Hematopoietic multipotent progenitor cell treated with erythropoietin and hydrocortisone succinate and interleukin-3 and kit ligand, for 15 days (in vitro differentiated cells): Measurements from ENCODE around the gene PCDHB2.
"Not testable (repeated sequence)": the region's sequence is repeated elsewhere in the genome, so short reads cannot be mapped to it uniquely, and the experiment has no call there.

Experiments
- DNase-seq: peaks from one replicate; pipeline ENCODE4 v3.0.0-alpha.2; 2015; ENCODE audit warnings: low spot score

The PCDHB2 gene

DNA sequence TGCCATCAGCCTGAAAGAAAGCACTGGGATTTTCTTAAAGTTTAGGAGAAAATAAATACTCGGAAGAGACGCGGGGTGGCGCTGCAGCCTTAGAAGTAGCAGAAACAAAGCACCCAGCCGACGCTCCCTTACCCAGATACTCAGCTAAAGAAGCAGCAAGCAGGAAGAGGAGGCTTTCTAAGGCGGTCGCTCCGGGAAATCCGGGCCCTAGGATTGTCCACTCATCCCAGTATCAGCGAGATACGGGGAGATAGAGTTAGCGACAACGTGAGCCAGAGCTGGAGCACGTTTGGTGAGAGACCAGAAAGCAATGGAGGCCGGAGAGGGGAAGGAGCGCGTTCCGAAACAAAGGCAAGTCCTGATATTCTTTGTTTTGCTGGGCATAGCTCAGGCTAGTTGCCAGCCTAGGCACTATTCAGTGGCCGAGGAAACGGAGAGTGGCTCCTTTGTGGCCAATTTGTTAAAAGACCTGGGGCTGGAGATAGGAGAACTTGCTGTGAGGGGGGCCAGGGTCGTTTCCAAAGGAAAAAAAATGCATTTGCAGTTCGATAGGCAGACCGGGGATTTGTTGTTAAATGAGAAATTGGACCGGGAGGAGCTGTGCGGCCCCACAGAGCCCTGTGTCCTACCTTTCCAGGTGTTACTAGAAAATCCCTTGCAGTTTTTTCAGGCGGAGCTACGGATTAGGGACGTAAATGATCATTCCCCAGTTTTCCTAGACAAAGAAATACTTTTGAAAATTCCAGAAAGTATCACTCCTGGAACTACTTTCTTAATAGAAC lies at the start of gene PCDHB2:
Gene PCDHB2 (plus strand): TSS at position 135 of the 782 bp plus-strand sequence. CDS start 176 bp downstream, at position 311.
- DNase-seq: no peak

DNA sequence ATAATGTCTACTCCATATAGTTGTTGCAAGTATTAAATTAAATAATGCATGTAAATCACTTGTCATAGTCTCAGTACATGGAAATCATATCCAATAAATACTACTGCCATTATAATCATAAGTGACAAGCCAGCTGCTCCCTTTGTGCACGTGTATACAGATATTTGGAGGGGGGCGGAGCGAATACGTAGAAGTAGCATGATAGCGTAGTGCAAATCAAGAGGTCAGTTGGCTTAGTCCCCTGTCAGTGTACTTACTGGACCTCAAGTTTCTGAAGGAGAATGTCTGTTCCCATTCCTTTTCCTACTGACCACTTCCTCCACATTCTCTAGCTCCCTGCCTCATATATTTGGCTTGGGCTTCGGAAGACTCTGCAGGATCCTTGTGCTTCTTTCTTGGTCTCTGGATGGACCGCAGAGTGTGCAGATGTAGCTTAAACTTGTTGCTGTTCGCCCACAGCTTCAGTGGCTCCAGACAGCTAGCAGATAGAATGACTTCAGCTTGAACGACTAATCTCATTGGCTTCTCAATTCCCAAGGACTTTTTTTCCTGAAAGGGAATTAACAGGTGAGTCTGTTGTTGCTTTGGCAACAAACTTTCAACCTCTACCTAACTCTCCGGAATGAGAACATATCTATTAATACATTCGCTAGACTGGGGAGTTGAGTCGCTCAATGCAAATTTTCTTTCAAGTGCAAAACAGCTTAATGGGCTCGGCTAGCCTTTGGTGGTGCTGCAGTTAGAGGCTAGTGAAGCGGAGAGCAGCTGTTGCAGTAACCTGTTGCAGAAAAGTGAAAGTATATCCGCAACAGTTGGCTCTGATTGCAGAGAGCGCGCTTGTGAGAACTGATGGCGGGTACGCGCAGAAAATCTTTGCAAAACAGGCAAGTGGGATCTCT lies 43.5 kb upstream of the PCDHB2 start, which contains the start of gene PCDHB1:
Gene PCDHB1 (plus strand): TSS at position 753 of the 899 bp plus-strand sequence. CDS start 97 bp downstream, at position 850.
- DNase-seq: no peak

DNA sequence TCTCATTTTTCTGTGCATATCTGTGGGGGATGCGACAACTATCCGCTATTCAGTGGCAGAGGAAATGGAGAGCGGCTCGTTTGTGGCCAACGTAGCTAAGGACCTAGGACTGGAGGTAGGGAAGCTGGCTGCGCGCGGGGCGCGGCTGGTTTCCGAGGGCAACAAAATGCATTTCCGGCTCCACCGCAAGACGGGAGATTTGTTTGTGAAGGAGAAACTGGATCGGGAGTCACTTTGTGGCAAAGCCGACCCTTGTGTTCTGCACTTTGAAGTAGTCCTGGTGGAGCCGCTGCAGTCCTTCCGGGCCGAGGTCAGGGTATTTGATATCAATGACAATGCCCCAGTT lies 42.9 kb upstream of the PCDHB2 start:
- DNase-seq: no peak

DNA sequence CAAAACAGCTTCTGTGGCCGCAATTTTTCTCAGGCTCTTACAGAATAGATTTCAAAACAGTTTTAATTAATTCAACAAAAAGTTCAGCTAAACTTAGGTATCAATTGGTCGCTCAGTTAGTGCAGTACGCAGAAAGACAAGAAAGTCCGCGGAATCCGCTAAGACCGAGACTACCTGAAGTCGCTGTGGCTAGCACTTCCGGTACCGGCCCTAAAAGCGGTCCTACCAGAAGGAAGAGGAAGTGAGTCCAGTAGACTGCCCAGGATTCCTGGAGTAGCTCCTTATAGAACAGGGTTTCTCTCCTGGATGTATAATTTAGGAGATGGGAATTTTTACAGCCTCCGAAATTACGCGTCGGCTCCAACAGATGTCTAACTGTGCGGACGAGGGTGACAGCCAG lies 16.6 kb upstream of the PCDHB2 start:
- no peak for DNase-seq

DNA sequence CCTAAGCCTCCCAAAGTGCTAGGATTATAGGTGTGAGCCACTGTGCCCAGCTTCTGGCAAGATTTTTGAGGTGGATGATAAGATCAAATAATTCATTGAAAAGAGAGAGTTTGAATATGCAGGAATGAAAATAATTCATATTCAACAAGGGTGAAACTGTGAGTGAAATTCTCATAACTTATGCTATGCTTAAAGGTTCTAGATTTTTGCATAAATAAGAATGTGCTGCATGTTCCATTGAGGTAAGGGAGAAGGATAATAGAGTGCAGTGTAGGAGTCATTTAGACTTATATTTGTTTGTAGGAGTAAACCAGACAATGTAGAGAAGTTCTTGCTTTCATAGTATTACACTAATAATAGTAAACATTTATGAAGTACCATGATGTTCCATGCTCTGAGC lies 12.2 kb upstream of the PCDHB2 start:
- no peak for DNase-seq

DNA sequence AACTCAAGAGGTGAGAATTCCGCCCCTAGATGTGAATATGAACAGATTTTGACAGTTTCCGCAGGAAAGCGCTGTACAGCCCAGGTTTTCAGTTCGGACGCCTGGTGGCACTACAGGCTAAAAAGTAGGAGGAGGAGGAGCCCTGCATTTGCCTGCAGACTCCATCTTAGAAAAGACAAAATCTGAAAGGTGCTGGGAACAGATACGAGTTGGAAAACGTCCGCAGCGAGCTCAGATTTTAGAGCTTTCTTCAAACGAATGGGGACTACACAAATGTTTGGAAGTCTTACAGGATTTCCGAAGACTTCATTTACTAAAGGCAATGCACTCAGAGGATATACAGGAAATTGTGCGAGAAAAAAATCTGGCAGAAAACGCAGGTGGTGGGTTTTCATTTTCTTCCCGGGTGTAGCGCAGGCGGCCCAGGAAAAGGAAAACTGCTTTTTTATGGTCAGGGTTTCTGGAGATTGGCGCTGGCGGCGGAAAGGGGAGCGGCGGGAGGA lies 9.9 kb upstream of the PCDHB2 start:
- DNase-seq: no peak

DNA sequence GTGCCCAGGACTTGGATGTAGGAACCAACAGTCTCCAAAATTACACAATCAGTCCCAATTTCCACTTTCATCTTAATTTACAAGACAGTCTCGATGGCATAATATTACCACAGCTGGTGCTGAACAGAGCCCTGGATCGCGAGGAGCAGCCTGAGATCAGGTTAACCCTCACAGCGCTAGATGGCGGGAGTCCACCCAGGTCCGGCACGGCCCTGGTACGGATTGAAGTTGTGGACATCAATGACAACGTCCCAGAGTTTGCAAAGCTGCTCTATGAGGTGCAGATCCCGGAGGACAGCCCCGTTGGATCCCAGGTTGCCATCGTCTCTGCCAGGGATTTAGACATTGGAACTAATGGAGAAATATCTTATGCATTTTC lies 837 bp downstream of the PCDHB2 start:
- no peak for DNase-seq

DNA sequence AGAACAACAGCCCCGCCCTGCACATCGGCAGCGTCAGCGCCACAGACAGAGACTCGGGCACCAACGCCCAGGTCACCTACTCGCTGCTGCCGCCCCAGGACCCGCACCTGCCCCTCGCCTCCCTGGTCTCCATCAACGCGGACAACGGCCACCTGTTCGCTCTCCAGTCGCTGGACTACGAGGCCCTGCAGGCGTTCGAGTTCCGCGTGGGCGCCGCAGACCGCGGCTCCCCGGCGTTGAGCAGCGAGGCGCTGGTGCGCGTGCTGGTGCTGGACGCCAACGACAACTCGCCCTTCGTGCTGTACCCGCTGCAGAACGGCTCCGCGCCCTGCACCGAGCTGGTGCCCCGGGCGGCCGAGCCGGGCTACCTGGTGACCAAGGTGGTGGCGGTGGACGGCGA lies 1.8 kb downstream of the PCDHB2 start:
- DNase-seq: not testable (repeated sequence)

DNA sequence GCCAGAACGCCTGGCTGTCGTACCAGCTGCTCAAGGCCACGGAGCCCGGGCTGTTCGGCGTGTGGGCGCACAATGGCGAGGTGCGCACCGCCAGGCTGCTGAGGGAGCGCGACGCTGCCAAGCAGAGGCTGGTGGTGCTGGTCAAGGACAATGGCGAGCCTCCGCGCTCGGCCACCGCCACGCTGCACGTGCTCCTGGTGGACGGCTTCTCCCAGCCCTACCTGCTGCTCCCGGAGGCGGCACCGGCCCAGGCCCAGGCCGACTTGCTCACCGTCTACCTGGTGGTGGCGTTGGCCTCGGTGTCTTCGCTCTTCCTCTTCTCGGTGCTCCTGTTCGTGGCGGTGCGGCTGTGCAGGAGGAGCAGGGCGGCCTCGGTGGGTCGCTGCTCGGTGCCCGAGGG lies 2.2 kb downstream of the PCDHB2 start:
- DNase-seq: not testable (repeated sequence)

DNA sequence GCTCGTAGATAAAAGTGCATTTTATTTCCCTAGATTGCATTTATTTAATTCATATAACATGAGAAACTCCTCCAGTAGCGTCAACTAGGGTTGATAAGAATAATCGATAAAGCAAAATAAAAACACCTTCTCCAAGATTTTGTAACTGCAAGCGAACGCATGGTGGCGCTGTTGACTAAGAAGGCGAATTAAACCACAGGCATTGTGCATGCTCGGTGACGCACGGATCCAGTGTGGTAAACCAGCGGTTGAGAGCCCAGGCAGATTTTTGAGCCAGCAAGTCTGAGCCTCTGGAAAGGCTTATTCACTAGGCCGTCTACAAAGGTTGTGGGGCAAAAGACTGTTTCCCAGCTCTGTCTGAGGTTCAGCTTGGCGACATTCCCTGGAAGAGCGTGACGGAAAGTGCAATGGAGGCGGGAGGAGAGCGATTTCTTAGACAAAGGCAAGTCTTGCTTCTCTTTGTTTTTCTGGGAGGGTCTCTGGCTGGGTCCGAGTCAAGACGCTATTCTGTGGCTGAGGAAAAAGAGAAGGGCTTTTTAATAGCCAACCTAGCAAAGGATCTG lies 5.9 kb downstream of the PCDHB2 start, which contains the start of gene PCDHB3:
Gene PCDHB3 (plus strand): TSS at position 231 of the 563 bp plus-strand sequence. CDS start 177 bp downstream, at position 408.
- DNase-seq: no peak

DNA sequence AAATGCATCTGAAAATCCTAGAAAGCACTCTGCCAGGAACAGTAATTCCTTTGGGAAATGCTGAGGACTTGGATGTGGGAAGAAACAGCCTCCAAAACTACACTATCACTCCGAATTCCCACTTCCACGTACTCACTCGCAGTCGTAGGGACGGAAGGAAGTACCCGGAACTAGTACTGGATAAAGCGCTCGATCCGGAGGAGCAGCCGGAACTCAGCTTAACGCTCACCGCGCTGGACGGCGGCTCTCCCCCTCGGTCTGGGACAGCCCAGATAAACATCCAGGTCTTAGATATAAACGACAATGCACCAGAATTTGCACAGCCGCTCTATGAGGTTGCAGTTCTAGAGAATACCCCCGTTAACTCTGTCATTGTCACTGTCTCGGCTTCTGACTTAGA lies 6.6 kb downstream of the PCDHB2 start:
- no peak for DNase-seq

DNA sequence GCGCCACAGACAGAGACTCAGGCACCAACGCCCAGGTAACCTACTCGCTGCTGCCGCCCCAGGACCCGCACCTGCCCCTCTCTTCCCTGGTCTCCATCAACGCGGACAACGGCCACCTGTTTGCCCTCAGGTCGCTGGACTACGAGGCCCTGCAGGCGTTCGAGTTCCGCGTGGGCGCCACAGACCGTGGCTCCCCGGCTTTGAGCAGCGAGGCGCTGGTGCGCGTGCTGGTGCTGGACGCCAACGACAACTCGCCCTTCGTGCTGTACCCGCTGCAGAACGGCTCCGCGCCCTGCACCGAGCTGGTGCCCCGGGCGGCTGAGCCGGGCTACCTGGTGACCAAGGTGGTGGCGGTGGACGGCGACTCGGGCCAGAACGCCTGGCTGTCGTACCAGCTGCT lies 7.7 kb downstream of the PCDHB2 start:
- DNase-seq: not testable (repeated sequence)

DNA sequence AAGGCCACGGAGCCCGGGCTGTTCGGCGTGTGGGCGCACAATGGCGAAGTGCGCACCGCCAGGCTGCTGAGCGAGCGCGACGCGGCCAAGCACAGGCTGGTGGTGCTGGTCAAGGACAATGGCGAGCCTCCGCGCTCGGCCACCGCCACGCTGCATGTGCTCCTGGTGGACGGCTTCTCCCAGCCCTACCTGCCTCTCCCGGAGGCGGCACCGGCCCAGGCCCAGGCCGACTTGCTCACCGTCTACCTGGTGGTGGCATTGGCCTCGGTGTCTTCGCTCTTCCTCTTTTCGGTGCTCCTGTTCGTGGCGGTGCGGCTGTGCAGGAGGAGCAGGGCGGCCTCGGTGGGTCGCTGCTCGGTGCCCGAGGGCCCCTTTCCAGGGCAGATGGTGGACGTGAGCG lies 8.1 kb downstream of the PCDHB2 start:
- not testable (repeated sequence) for DNase-seq

DNA sequence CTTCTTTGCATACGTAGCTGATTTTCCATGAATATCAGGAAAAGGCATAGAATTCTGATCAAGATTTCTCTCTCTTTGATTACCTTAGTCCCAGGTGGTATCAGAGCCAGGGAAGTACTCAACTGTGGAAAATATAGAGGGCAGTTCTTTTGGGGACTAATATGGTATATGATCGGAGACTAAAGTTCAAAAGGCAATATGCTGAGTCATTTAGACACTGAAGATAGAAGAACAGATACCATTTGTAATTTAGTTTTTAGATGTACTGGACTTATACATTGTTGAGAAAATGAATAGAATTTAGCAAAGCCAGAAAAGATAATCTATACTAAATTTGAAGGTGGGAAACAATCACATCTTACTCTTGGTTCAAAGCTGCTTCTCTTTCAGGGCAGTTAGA lies 10.9 kb downstream of the PCDHB2 start:
- no peak for DNase-seq

DNA sequence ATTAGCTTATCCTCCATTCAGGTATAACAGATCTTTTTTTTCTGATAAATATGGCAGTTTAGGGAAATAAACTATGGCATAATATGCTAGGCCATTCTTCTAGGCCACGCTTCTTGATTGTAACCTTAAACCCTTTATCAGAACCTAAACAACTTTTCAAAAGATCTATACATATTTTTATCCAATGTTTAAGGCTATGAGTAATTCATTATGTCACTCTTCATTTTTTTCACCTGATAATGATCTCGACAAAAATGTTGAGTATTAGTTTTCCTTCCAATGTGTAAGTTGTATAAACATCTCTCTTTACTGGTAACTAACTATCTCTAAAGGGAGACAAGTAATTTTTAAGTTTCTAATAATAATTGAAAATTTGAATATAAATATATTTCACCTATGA lies 24.8 kb downstream of the PCDHB2 start:
- DNase-seq: no peak

DNA sequence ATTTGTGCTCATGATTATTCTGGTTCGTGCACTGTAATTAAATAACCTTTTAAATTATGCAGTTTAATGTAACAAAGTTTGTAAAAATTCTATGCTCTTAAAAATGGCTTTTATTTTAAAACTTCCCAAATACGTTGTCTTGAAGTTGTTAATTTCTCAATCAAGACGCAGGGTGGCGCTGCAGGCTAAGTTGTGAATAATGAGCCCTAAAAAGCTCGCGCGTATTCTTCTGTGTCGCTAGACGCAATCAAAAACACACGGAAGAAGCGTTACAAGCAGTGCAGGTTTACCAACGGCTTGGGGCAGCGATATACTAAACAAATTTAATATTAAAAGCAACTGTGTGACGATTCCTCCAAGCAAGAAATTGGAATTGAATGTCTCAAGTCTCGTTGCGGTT lies 27.1 kb downstream of the PCDHB2 start, which contains the start of gene PCDHB4:
Gene PCDHB4 (plus strand): TSS at position 256 of the 400 bp plus-strand sequence. CDS start 181 bp downstream, outside the sequence.
- DNase-seq: no peak

DNA sequence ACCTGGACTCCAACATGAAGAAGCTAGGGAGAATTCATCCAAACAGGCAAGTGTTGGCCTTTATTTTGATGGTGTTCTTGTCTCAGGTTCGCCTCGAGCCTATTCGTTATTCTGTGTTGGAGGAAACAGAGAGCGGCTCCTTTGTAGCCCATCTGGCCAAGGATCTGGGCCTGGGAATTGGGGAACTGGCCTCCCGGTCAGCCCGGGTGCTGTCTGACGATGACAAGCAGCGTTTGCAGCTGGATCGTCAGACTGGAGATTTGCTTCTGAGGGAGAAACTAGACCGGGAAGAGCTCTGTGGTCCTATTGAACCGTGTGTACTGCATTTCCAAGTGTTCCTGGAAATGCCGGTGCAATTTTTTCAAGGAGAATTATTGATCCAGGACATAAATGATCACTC lies 27.6 kb downstream of the PCDHB2 start:
- no peak for DNase-seq

DNA sequence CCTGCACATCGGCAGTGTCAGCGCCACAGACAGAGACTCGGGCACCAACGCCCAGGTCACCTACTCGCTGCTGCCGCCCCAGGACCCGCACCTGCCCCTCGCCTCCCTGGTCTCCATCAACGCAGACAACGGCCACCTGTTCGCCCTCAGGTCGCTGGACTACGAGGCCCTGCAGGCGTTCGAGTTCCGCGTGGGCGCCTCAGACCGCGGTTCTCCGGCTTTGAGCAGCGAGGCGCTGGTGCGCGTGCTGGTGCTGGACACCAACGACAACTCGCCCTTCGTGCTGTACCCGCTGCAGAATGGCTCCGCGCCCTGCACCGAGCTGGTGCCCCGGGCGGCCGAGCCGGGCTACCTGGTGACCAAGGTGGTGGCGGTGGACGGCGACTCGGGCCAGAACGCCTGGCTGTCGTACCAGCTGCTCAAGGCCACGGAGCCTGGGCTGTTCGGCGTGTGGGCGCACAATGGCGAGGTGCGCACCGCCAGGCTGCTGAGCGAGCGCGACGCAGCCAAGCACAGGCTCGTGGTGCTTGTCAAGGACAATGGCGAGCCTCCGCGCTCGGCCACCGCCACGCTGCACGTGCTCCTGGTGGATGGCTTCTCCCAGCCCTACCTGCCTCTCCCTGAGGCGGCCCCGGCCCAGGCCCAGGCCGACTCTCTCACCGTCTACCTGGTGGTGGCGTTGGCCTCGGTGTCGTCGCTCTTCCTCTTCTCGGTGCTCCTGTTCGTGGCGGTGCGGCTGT lies 29.2 kb downstream of the PCDHB2 start:
- DNase-seq: not testable (repeated sequence)

DNA sequence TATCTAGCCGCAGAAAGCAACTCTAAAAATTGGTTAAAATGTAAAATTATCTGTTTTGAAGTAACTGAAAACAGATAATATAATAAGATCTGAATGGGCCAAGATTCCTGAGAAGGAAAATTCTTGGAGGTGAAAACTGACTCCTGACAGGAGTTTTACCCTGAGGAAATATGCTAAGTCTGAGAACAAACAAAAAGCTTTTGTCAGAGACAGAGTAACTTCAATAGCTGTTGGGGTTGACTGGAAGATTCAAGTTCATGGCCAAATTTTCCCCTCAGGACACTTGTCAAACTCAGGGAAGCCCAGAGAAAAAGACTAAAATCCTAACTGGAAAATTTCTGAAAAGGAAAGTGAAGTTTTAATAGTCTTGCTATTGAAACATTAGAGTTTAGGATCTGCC lies 32.9 kb downstream of the PCDHB2 start:
- no peak for DNase-seq

DNA sequence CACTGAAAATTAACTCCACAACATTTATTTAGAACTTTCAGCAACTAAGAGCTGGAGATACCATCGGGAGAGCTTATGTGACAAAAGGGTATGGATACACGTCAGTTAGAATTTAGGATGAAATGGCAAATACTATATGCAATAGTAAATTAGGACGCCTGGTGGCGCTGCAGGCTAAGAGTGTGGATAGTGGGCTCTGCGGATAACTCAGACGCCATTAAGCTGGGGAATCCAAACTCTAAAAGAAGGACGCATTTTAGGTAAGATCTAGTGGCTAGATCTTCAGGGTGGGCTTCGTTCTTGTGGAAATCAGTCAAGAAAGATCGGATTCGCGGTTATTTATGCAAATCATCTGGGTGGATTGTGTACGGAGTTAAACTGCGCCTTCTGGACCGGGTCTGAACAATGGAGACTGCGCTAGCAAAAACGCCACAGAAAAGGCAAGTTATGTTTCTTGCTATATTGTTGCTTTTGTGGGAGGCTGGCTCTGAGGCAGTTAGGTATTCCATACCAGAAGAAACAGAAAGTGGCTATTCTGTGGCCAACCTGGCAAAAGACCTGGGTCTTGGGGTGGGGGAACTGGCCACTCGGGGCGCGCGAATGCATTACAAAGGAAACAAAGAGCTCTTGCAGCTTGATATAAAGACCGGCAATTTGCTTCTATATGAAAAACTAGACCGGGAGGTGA lies 40.8 kb downstream of the PCDHB2 start, which contains the start of gene PCDHB5:
Gene PCDHB5 (plus strand): TSS at position 177 of the 688 bp plus-strand sequence. CDS start 229 bp downstream, at position 406.
- no peak for DNase-seq
